ENCODE measurements around the gene ITGA2B.
"Not testable (repeated sequence)": the region's sequence is repeated elsewhere in the genome, so short reads cannot be mapped to it uniquely, and the experiment has no call there.

Gene ITGA2B

DNA sequence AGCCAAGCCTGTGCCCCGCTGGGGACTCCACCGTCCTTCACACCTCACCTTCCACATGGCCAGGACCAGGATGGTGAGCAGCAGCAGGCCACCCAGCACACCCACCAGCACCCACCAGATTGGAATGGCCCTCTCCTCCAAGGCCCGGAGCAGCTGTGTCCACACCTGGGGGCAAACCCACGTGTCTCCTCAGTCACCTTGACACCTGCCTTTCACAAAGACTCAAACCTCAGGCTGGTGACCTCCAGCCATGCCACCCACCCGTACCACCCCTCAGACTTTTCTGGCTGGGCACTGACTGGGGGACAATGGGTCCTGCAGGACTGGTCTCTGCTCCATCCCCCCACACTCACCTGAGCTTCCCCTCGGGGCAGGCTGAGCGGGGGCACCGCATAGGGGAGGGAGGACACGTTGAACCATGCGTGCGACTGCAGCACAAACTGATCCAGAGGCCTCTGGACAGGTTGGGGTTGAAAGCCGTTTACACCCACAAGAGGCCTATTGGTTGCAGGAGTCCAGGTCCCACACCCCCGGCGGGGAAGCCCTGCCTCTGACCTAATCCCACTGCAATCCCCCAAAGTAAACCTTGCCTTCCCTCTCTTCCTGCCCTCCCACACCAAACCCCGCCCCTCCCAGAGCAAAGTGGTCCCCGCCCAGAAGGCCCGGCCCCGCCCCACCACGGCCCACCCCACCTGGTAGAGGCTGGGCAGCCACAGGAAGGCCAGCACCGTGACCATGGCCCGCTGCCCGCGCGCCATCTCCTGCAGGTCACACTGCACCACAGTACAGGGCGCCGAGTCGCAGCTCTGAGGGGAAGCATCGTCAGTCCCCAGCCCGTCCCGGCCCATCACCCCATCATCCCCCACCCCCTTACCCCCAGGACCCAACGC lies 14.9 kb downstream of the ITGA2B start:
- FAIRE-seq (no peak), DNase-seq (ENCODE audit: insufficient read length, low spot score) (no peak)

DNA sequence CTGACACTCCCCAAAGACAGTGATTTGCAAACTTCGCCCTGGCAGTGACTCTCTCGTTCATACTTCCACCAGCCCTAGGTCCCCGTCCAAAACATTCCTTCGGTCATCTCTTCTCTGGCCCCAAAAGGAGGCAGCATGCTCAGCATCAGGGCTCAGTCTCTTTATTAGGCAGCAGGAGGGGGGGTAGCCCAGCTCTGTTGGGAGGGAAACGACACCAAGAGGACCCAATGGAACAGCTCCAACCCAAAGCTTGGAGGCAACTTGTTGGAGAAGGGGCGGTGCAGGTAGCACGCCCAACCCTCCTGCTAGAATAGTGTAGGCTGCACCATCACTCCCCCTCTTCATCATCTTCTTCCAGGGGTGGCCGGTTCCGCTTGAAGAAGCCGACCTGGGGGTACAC lies 17.4 kb downstream of the ITGA2B start:
- DNase-seq (ENCODE audit: insufficient read length, low spot score) (no peak), FAIRE-seq (no peak)

DNA sequence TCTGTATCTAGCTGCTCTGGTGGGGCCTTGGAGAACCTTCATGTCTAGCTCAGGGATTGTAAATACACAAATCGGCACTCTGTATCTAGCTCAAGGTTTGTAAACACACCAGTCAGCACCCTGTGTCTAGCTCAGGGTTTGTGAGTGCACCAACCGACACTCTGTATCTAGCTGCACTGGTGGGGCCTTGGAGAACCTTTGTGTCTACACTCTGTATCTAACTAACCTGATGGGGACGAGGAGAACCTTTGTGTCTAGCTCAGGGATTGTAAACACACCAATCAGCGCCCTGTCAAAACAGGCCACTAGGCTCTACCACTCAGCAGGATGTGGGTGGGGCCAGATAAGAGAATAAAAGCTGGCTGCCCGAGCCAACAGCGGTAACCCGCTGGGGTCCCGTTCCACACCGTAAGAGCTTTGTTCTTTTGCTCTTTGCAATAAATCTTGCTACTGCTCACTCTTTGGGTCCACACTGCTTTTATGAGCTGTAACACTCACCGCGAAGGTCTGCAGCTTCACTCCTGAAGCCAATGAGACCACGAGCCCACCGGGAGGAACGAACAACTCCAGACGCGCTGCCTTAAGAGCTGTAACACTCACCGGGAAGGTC lies 19.9 kb downstream of the ITGA2B start:
- not testable (repeated sequence) for DNase-seq (ENCODE audit: insufficient read length, low spot score); FAIRE-seq

DNA sequence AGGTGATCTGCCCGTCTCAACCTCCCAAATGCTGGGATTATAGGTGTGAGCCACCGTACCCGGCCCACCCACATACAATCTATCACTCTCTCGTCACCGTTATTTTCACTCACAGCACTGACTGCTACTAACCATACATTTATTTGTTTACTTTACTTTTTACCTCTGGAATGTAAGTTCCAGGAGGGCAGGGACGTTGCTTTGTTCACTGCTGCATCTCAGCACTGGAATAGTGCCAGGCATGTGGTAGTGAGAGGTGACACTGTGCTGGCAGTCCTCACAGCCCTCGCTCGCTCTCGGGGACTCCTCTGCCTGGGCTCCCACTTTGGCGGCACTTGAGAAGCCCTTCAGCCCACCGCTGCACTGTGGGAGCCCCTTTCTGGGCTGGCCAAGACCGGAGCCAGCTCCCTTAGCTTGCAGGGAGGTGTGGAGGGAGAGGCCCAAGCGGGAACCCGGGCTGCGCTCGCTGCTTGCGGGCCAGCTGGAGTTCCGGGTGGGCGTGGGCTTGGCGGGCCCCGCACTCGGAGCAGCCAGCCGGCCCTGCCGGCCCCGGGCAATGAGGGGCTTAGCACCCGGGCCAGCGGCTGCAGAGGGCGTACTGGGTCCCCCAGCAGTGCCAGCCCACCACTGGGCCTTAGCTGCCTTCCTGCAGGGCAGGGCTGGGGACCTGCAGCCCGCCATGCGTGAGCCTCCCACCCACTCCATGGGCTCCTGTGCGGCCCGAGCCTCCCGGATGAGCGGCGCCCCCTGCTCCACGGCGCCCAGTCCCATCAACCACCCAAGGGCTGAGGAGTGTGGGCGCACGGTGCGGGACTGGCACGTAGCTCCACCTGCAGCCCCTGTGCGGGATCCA lies 20.8 kb downstream of the ITGA2B start:
- not testable (repeated sequence) for FAIRE-seq; DNase-seq (ENCODE audit: insufficient read length, low spot score)

DNA sequence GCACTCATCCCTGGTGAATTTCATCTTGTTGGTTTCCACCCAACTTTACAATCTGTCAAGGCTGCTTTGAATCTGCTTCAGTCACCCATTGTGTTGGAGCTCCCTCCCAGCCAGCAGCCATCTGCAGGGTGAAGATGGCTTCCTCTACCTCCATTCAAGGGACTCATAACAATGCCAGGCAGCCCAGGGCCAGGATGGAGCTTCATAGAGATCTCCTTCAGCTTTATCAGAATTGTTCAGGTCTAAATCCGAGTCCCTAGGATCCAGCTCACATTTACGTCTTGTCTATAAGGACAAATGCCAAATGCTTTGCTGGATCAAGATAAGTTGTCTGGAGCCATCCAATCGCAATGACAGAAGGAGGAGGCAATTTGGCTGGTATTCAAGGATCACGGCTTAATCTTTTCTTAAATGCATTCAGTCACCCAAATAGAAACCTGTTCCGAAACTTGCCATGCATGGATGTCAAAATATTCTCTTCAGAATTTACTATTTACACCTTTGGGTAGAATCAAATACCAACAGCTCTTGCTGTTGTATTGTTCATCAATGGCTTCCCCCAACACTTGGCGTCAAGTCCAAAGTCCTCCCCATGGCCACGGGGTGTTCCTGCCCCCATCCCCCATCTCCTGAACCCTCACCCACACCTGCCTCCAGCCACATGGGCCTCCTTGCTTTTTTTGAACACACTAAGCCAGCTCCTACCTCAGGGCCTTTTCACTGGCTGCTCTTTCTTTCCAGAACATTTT lies 22.0 kb downstream of the ITGA2B start:
- FAIRE-seq (no peak), DNase-seq (ENCODE audit: insufficient read length, low spot score) (no peak)

DNA sequence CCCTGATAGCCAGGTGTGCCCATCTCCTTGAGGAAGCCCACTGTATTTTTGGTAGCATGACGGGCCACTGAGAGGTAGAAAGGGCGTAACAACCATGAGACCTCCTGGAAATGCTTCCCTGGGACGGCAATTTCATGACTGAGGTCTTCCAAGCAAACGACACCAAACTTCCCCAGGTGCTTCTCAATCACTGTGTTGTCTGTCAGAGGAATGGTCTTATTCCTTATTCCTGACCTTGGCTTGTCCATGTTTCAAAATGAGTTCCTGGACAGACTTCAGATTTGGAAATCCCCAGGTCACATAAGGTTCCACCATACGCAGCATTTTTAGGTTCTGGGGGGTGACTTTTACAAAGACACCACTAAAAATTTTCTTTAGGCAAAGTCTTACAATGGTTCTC lies 24.4 kb downstream of the ITGA2B start:
- FAIRE-seq; DNase-seq (ENCODE audit: insufficient read length, low spot score): not testable (repeated sequence)

DNA sequence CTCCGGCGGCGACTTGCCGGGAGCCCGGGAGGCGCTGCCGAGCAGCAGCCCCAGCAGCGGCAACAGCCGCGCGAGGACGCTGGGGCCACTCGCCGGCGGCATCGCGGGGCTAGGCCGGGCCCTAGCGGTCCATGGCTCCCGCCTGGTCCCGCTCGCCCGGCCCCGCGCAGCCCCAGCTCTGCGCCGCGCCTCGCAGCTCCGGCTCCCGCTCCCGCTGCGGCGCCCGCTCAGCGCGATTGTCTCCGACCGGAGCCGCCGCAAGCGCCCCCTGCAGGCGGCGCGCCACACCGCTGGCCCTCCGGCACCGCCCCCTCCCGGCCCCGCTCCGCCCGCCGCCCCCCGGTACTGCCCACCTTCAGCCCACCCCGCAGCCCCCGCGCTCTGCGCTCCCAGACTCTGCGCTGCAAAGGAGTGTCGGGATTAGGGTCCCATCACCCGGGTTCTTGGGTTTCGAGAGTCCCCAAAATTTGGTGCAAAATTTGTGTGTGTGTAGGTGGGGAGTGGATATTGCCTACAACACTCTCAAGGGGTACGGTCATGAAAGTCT lies 25.8 kb downstream of the ITGA2B start, which contains the start of gene FAM171A2:
Gene FAM171A2, minus strand, starts transcription at position 241 of the 547 bp plus-strand sequence. Its CDS starts 139 bp downstream, at position 102.
- peak; percentile 82 for DNase-seq (ENCODE audit: insufficient read length, low spot score)
- peak; percentile 91 for FAIRE-seq

DNA sequence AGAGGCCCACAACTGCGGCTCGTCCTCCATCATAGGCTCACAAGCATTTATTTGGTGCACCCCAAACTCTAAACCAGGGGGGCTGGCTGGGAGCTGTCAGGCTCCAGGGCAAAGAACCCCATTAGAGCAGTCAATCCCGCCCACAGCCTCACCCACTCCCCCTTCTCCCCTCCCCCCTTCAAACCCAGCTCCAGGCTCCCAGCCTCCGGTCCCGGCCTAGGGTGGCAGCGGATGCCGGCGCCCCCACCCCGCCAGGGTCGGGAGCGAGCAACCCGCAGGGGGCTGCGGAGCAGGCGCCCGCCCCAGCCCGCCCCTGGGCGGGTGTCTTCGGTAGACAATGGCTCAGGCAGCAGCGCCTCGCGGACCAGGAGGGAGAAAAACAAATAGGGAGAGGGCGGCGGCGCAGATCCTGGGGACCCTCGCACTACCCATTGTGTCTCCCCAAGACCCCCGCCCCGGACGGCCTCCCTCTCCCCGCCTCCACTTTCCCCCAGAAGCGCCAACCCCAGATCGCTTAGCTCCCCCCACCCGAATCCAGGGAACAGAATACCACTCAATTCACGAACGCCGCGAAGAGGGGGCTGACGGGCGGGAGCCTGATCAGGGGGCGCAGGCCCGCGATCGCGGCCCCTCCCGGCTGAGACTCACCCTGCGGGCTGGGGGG lies 26.4 kb downstream of the ITGA2B start:
- DNase-seq (ENCODE audit: insufficient read length, low spot score) (peak; percentile 58), FAIRE-seq (no peak)

DNA sequence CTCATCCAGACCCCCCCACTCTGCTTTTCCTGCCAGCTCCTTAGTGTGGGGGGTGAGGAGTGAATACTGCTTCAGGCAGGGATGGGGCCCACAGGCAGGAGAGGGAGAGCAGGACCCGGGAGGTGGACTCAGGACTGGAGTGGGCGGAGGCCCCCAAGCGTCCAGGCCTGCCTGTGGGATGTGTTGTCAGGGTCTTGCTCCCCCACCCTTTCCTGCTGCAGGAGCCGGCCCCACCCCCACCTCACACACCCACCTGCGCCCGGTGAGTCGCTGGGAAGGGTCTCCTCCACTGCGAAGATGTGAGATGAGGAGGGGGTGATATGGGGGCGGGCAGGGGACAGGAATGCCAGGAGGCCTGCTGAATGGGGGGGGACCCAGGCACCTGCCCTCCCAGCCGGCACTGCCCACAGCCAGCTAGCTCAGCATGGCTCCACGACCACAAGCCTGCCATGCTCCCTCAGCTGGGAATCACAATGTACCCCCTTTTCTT lies 26.9 kb downstream of the ITGA2B start:
- DNase-seq (ENCODE audit: insufficient read length, low spot score) = no peak
- peak; percentile 33 for FAIRE-seq

DNA sequence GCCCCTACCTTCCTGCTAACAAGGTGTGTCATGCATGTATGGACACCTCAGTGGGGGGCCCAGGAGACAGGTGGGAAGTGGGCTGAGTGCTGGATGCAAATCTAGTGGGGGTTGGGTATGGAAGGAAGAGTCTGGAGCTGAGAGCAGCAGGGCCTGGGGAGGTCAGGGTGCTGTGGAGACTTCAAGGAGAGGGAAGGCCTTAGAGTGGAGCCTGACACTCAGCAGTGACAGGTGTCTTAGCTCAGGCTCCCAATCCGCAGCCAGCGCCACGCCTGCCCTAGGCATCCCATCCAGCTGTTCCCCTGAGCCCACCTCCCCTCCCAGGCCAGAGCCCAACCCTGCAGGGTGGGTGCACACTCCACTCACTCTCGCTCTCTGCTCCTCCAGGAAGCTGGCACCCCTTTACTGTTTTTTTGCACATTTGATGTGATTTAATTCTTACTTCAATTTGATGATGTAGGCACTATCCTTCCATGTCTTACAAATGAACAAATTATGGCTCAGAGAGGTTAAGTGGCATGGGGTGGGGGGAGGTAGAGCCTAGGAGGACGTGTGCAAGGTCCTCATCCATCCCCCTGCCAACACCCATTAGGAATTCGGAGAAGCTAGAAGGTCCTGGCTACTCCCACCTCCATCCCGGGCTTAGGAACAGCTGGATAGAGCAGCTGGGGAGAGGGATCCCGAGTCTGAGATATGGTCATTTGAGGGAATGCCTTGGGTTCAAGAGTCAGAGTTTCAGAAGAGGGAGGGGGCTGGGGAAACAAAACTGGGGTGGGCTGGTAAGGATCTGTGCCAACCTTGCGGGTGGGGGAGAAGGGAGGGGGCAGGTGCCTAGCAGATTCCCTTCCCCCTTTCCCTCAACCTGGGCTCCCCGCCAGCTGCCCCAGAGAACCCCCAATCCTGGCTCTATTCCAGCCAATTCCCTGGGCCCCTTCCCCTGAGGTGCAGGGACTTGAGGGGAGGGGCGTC lies 27.9 kb downstream of the ITGA2B start:
- DNase-seq (ENCODE audit: insufficient read length, low spot score) = no peak
- peak; percentile 64 for FAIRE-seq

- DNase-seq (ENCODE audit: insufficient read length, low spot score) (no peak), FAIRE-seq (peak; percentile 16)
Observed at GRCh38 chr17:44360826-44361225, 28.6 kb downstream of the ITGA2B start.

DNA sequence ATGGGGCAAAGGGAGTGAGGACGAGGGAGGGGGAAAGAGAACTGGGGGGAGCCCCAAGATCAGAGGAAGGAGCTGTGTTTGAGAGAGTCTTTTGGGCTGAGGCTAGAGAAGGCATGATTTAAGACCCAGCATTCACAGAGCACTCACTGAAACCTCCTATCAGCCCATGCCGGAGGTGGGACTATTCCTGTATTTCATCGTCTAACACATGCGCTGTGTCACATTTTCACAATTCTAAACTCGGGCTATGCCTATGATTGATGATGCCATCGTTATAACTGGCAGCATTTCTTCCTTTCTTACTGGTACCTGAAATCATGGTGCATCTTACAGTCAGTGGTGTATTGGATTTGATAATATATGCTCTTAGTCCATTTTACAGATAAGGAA lies 29.3 kb downstream of the ITGA2B start:
- DNase-seq (ENCODE audit: insufficient read length, low spot score) (no peak), FAIRE-seq (no peak)

DNA sequence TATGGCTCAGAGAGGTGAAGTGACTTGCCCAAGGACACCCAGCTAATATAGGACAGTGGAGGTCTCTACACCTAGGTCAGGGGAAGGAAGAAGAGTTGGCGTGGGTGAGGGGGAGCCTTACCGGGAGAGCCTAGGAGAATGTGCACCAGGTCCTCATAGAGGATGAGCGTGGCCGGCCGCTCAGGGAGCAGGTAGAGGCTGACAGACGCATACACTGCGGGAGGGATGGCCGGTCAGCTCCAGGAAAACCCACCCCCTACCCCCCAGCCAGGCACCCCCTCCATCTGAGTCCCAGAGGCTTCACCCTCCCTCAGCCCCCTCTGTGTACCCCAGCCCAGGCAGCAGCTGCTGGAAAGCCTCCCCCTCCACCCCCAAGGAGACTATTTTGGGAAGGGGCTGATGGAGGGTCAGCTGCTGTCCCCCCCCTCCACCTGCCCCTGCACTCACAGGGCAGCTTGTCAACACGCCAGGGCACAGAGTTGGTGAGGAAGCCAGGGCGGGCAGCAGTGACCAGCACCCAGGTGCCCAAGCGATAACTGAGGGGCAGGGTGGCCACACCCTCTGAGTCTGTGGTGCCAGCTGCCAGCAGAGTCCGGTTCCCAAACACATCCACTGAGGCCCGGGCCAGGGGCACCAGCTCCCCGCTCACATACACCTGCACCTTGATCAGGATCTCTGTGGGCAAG lies 29.8 kb downstream of the ITGA2B start:
- DNase-seq (ENCODE audit: insufficient read length, low spot score) (no peak), FAIRE-seq (no peak)

GRCh38 chr17:44359006-44359405 lies 30.4 kb downstream of the ITGA2B start:
- FAIRE-seq = no peak
- DNase-seq (ENCODE audit: insufficient read length, low spot score) = no peak

DNA sequence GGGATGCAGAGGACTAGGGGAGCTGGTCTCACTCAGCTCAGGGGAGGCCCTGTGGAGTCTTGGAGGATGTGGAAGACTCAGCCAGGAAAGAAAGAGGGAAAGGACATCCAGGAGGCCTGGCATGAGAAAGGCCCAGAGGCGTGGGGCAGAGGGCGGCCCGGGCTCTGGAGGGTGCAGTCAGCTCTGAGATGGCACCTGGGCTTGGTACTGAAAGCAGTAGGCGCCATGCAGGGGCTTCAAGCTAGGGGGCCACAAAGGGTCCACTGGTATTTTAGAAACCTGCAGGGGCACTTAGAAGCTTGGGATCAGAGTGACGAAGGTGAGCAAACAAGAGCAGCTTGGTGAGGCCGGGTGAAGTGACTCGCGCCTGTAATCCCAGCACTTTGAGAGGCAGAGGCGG lies 31.4 kb downstream of the ITGA2B start:
- FAIRE-seq = no peak
- no peak for DNase-seq (ENCODE audit: insufficient read length, low spot score)

DNA sequence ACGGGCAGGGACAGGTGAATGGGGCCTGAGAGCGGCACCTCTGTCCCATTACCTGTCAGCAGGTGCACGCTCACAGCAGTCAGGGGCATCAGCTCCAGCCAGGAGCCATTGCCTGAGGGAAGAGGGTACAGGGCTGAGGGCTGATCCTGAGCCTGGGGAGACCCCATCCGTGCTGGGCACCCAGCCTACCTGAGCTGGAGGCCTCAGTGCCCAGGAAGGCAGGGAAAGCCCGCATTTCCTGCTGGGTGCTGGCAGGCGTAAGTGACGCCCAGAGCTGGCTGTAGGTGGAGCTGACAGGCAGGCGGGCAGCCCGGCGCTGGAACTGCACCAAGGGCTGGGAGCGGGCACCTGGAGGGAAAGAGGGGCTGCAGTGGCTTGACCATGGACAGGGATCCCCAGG lies 33.2 kb downstream of the ITGA2B start:
- DNase-seq (ENCODE audit: insufficient read length, low spot score) = no peak
- FAIRE-seq = no peak

DNA sequence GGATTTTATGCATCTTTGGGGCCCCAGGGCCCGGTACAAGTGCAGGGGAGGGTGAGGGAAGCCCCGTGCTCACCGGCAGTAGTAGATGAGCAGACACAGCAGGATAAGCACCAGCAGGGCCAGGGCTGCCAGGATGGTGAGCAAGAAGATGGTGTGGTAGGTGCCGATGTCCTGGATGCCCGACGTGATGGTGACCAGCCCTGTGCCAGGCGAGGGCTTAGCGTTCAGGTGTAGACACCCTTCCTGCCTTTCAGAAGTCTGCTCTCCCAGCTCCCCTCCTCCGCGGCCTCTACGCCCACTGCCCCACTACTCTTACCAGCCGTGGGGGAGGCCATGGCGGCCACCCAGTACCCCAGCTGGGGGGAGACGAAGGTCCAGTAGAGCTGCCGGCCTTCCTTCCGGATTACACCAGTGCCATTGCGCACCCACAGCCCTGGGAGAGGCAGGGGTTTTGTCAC lies 33.8 kb downstream of the ITGA2B start:
- DNase-seq (ENCODE audit: insufficient read length, low spot score) = no peak
- no peak for FAIRE-seq

All from HTR-8/SVneo (cell line).